ENCODE results near the gene CNOT3.

DNA sequence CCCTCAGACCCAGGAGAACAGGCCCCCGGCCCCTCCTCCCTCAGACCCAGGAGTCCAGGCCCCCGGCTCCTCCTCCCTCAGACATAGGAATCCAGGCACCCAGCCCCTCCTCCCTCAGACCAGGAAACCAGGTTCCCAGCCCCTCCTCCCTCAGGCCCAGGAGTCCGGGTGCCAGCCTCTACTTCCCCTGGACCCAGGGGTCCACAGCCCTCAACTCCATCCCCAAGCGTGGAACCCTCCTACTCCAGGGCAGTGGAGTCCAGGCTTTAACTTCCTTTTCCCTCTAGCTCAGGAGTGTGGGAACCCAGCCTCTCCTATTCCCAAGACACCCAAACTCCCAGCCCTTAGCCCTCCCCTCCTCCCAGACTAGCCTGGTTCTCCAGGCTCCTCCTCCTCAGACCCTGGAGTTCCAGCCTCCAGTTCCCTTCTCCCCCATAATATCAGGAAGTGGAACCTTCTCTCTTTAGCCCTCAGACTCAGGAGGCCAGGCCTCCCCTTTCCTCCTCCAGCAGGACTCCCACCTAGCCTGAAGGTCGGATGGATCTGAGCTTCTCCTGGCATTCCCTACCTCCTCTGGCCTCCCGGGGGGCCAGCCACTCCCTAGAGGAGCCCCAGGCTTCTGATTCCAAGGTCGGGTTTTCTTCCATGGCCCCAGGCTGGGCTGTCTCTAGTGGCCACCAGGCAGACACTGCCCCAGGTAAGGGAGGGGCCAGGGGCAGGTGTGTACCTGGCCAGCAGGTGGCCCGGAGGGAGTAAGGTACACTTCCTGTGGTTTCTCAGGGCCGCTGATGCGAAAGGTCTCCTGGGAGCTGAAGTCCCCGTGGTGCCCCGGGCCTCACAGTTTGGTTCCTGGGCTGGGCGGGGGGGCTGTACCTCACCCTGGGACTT lies 35.2 kb downstream of the CNOT3 start, which contains the start of gene TMC4:
- TF ChIP-seq YY1 (IDR thresholded peaks at IDR 0.05; ENCODE audit: low read depth) (0 out of 2 replicates have a peak, but pooled peaks have one; percentile 60), EGR1 (IDR thresholded peaks at IDR 0.05) (no peak), EP300 (IDR thresholded peaks at IDR 0.05; ENCODE audit: borderline replicate concordance) (0 out of 2 replicates have a peak, but pooled peaks have one; percentile 10), ZBTB7A (IDR thresholded peaks at IDR 0.05; ENCODE audit: low read depth) (no peak), TCF12 (IDR thresholded peaks at IDR 0.05; ENCODE audit: low read depth) (peak; percentile 49; the same call in 1 of the 2 replicates)
- TF ChIP-seq, protein P1, sequence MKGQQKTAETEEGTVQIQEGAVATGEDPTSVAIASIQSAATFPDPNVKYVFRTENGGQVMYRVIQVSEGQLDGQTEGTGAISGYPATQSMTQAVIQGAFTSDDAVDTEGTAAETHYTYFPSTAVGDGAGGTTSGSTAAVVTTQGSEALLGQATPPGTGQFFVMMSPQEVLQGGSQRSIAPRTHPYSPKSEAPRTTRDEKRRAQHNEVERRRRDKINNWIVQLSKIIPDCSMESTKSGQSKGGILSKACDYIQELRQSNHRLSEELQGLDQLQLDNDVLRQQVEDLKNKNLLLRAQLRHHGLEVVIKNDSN (IDR thresholded peaks at IDR 0.05): peak; percentile 41; the same call in 1 of the 2 replicates
- TF ChIP-seq, protein P2, sequence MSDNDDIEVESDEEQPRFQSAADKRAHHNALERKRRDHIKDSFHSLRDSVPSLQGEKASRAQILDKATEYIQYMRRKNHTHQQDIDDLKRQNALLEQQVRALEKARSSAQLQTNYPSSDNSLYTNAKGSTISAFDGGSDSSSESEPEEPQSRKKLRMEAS (IDR thresholded peaks at IDR 0.05): peak; percentile 47; the same call in 1 of the 2 replicates
- TF ChIP-seq, protein P3, sequence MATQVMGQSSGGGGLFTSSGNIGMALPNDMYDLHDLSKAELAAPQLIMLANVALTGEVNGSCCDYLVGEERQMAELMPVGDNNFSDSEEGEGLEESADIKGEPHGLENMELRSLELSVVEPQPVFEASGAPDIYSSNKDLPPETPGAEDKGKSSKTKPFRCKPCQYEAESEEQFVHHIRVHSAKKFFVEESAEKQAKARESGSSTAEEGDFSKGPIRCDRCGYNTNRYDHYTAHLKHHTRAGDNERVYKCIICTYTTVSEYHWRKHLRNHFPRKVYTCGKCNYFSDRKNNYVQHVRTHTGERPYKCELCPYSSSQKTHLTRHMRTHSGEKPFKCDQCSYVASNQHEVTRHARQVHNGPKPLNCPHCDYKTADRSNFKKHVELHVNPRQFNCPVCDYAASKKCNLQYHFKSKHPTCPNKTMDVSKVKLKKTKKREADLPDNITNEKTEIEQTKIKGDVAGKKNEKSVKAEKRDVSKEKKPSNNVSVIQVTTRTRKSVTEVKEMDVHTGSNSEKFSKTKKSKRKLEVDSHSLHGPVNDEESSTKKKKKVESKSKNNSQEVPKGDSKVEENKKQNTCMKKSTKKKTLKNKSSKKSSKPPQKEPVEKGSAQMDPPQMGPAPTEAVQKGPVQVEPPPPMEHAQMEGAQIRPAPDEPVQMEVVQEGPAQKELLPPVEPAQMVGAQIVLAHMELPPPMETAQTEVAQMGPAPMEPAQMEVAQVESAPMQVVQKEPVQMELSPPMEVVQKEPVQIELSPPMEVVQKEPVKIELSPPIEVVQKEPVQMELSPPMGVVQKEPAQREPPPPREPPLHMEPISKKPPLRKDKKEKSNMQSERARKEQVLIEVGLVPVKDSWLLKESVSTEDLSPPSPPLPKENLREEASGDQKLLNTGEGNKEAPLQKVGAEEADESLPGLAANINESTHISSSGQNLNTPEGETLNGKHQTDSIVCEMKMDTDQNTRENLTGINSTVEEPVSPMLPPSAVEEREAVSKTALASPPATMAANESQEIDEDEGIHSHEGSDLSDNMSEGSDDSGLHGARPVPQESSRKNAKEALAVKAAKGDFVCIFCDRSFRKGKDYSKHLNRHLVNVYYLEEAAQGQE (IDR thresholded peaks at IDR 0.05; ENCODE audit: low read depth): no peak

All from Ishikawa (cell line).